ENCODE data around the gene RNF213. TPM values are rescaled to one million over a fixed set of nuclear protein-coding genes. Genes with fewer than 3 reads are reported as not detected.

Gene RNF213
- total RNA-seq, 1 experiment from 2014 or later = 44.5 TPM

DNA sequence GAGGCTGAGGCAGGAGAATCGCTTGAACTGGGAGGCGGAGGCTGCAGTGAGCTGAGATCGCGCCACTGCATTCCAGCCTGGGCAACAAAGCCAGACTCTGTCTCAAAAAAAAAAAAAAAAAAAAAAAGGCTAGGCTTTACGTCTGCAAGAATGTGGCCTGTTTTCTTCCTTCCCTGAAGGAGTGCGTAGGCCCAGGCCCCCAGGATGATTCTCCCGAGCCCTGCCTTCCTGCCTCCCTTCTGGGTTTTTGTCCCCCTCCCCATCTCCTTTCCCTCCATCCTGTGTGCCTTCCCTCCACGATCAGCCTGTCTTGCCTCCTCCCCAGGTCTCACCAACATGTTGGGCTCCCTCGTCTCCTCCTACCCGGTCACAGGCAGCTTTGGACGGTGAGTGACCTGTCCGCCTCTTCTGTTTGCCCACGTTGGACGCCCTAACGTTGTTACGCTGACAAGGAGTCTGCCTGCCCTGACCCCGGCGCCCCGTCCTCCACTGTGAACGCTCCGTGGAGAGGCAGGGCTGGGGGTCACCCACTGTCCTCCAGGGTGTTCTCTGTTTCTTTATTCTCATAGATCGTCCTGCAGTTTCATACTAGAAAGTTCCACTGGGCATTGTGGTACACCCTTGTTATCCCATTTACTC is 15.7 kb upstream of the RNF213 start:
- ChIA-PET RAD21 (ENCODE audit: low non-redundant PET in 1 of 2, low total read pairs in 2 of 2, uncharacterized antibody in 2 of 2, unreplicated experiment in 2 of 2) (no interaction called here), POLR2A (no interaction called here), CTCF (no interaction called here)
- H4K20me1 ChIP-seq (ENCODE audit: insufficient read depth) = no peaks in the 10 kb centered on the region
- H3K4me2 ChIP-seq (ENCODE audit: low read length) = no peak overlapping the region
- H3K4me1 ChIP-seq (ENCODE audit: control insufficient read depth in 1 of 2, insufficient read depth in 2 of 2, low read length in 2 of 2) = peaks cover 0 to 5% of the 10 kb centered on the region in 2 experiments; a peak in 1 of 4 replicates
- intact Hi-C loops (cut with micrococcal nuclease) = no loop called here
- no peak overlapping the region for H3K9ac ChIP-seq (ENCODE audit: low read length)
- H3K79me2 ChIP-seq (ENCODE audit: insufficient read depth, low read length) = no peaks in the 10 kb centered on the region
- TF ChIP-seq, protein P1, sequence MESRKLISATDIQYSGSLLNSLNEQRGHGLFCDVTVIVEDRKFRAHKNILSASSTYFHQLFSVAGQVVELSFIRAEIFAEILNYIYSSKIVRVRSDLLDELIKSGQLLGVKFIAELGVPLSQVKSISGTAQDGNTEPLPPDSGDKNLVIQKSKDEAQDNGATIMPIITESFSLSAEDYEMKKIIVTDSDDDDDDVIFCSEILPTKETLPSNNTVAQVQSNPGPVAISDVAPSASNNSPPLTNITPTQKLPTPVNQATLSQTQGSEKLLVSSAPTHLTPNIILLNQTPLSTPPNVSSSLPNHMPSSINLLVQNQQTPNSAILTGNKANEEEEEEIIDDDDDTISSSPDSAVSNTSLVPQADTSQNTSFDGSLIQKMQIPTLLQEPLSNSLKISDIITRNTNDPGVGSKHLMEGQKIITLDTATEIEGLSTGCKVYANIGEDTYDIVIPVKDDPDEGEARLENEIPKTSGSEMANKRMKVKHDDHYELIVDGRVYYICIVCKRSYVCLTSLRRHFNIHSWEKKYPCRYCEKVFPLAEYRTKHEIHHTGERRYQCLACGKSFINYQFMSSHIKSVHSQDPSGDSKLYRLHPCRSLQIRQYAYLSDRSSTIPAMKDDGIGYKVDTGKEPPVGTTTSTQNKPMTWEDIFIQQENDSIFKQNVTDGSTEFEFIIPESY (IDR thresholded peaks at IDR 0.05; ENCODE audit: extremely low read depth, insufficient replicate concordance, low read length) = no peak
- TF ChIP-seq RAD21 (IDR thresholded peaks at IDR 0.05; ENCODE audit: low read depth) = no peak
- TF ChIP-seq, protein P2, sequence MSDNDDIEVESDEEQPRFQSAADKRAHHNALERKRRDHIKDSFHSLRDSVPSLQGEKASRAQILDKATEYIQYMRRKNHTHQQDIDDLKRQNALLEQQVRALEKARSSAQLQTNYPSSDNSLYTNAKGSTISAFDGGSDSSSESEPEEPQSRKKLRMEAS (IDR thresholded peaks at IDR 0.05) = no peak
- no peak for TF ChIP-seq ZFX (IDR thresholded peaks at IDR 0.05)
- TF ChIP-seq POLR2A (IDR thresholded peaks at IDR 0.05; ENCODE audit: borderline replicate concordance, extremely low read depth, insufficient read depth, insufficient read length) = no peak
- TF ChIP-seq JUND (IDR thresholded peaks at IDR 0.05) = no peak
- TF ChIP-seq POLR2AphosphoS5 (IDR thresholded peaks at IDR 0.05; ENCODE audit: low read depth, low read length) = no peak
- no peak for TF ChIP-seq EZH2phosphoT487 (IDR thresholded peaks at IDR 0.05; ENCODE audit: borderline replicate concordance)
- TF ChIP-seq ZNF274 (IDR thresholded peaks at IDR 0.05; ENCODE audit: low read depth, low read length) = no peak
- TF ChIP-seq TCF7L2 (IDR thresholded peaks at IDR 0.05; ENCODE audit: borderline replicate concordance, extremely low read depth, insufficient read depth, insufficient read length) = no peak
- TF ChIP-seq, protein P3, sequence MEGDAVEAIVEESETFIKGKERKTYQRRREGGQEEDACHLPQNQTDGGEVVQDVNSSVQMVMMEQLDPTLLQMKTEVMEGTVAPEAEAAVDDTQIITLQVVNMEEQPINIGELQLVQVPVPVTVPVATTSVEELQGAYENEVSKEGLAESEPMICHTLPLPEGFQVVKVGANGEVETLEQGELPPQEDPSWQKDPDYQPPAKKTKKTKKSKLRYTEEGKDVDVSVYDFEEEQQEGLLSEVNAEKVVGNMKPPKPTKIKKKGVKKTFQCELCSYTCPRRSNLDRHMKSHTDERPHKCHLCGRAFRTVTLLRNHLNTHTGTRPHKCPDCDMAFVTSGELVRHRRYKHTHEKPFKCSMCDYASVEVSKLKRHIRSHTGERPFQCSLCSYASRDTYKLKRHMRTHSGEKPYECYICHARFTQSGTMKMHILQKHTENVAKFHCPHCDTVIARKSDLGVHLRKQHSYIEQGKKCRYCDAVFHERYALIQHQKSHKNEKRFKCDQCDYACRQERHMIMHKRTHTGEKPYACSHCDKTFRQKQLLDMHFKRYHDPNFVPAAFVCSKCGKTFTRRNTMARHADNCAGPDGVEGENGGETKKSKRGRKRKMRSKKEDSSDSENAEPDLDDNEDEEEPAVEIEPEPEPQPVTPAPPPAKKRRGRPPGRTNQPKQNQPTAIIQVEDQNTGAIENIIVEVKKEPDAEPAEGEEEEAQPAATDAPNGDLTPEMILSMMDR (IDR thresholded peaks at IDR 0.05 in 2 of 3, conservative IDR thresholded peaks at IDR 0.05 in 1 of 3; ENCODE audit: borderline replicate concordance in 1 of 3, insufficient read depth in 1 of 3, low read depth in 2 of 3, low read length in 2 of 3) = no peak
- no peak for TF ChIP-seq CEBPB (IDR thresholded peaks at IDR 0.05; ENCODE audit: low read depth)
- no peaks in the 10 kb centered on the region for H3K9me2 ChIP-seq (ENCODE audit: insufficient read depth)
- H3K27me3 ChIP-seq (ENCODE audit: insufficient read depth, low read length) = no peaks in the 10 kb centered on the region
- DNase-seq (ENCODE audit: low read depth, low spot score) (no peak), ATAC-seq (no peak)
- peaks cover 0 to 2% of the 10 kb centered on the region in 2 experiments; a peak in 1 of 4 replicates for H3K36me3 ChIP-seq (ENCODE audit: control insufficient read depth in 1 of 2, insufficient read depth in 2 of 2, low read length in 2 of 2)
- H3K4me3 ChIP-seq (replicated peaks in 1 of 2; ENCODE audit: low read depth in 1 of 2, low read length in 2 of 2) = no peak overlapping the region
- no peaks in the 10 kb centered on the region for H3K9me3 ChIP-seq (ENCODE audit: control insufficient read depth in 1 of 2, insufficient read depth in 1 of 2, low read depth in 1 of 2, low read length in 2 of 2)
- no peak overlapping the region for H2AFZ ChIP-seq (ENCODE audit: low read depth, low read length, poor library complexity, severe bottlenecking)
- H3K27ac ChIP-seq (ENCODE audit: low read depth, low read length) = no peak overlapping the region
- no TSS peak for BruUV-seq (replicated peaks)
